K562 (cell line): Measurements from ENCODE around the gene GARRE1. TPM values are rescaled to one million over a fixed set of nuclear protein-coding genes. Genes with fewer than 3 reads are reported as not detected.

Experiments
- BACH1 ChIP-seq: fragments of 200-800 bp; sonication (Bioruptor generic); IDR thresholded peaks from 2 replicates; pipeline ENCODE4 v1.6.1; 2016; ENCODE audit warnings: missing genetic modification characterization, missing compliant biosample characterization
- E2F6 ChIP-seq, 2 experiments: IDR thresholded peaks; 2 replicates each; pipeline ENCODE4 v1.6.1; 2011; ENCODE audit warnings: borderline replicate concordance in 1 of 2, control low read depth in 1 of 2, low read depth in 1 of 2, low read length in 1 of 2, mild to moderate bottlenecking in 1 of 2, mixed read lengths in 1 of 2, moderate library complexity in 1 of 2; ENCODE audit not compliant: insufficient read depth in 1 of 2, insufficient read length in 1 of 2, poor library complexity in 1 of 2, severe bottlenecking in 1 of 2; ENCODE audit errors: extremely low read depth in 1 of 2
- FUS ChIP-seq: fragments of 200-400 bp; formaldehyde crosslinking; optimal IDR thresholded peaks from 2 replicates; pipeline ENCODE3; 2017; ENCODE audit warnings: low read depth, low read length
- MBD2 ChIP-seq: sonication (generic); IDR thresholded peaks from 2 replicates; pipeline ENCODE4 v1.6.1; 2016; ENCODE audit warnings: low read depth, borderline replicate concordance
- MECOM ChIP-seq: fragments of 250-450 bp; sonication (Bioruptor Pico); IDR thresholded peaks from 2 replicates; pipeline ENCODE4 v1.8.0; 2022; ENCODE audit warnings: inconsistent platforms
- MEIS2 ChIP-seq: fragments of 450-650 bp; IDR thresholded peaks from 2 replicates; pipeline ENCODE4 v1.6.1; 2014; ENCODE audit warnings: mild to moderate bottlenecking; ENCODE audit not compliant: partially characterized antibody
- MNT ChIP-seq, 2 experiments: fragments of 450-650 bp; conservative IDR thresholded peaks; 2 replicates each; pipeline ENCODE4 v1.6.1; 2017; ENCODE audit warnings: mild to moderate bottlenecking in 2 of 2, moderate library complexity in 2 of 2
- NFIC ChIP-seq: fragments of 450-650 bp; IDR thresholded peaks from 2 replicates; pipeline ENCODE4 v1.6.1; 2017; ENCODE audit warnings: mild to moderate bottlenecking, inconsistent platforms
- NONO ChIP-seq, 2 experiments: fragments of 200-400 bp in 1 of 2; fragments of 450-650 bp in 1 of 2; formaldehyde crosslinking in 1 of 2; IDR thresholded peaks; 2 replicates each; pipeline ENCODE4 v1.6.1; 2017; ENCODE audit warnings: low read depth in 2 of 2, mild to moderate bottlenecking in 2 of 2, moderate library complexity in 2 of 2, low read length in 1 of 2
- PHF8 ChIP-seq: fragments of 200-600 bp; sonication (generic); IDR thresholded peaks from 2 replicates; pipeline ENCODE4 v1.6.1; 2012; ENCODE audit warnings: mixed run types, mild to moderate bottlenecking, inconsistent platforms, low read length, moderate library complexity, borderline replicate concordance
- RB1 ChIP-seq: fragments of 450-650 bp; IDR thresholded peaks from 2 replicates; pipeline ENCODE4 v1.6.1; 2017; ENCODE audit warnings: low read depth, mild to moderate bottlenecking
- SMARCE1 ChIP-seq: fragments of 450-650 bp; IDR thresholded peaks from 2 replicates; pipeline ENCODE4 v1.7.1; 2016; ENCODE audit warnings: mild to moderate bottlenecking
- TARDBP ChIP-seq: fragments of 450-650 bp; IDR thresholded peaks from 2 replicates; pipeline ENCODE4 v1.6.1; 2016
- TCF7L2 ChIP-seq: fragments of 150-350 bp; IDR thresholded peaks from 2 replicates; pipeline ENCODE4 v1.6.1; 2016; ENCODE audit warnings: low read depth, mild to moderate bottlenecking, low read length, moderate library complexity
- TFAP4 ChIP-seq: sonication (generic); formaldehyde crosslinking; IDR thresholded peaks from 2 replicates; pipeline ENCODE4 v1.8.0; 2022; ENCODE audit warnings: missing genetic modification reagents, mild to moderate bottlenecking, moderate library complexity, borderline replicate concordance
- VEZF1 ChIP-seq: fragments of 200-800 bp; sonication (Bioruptor generic); IDR thresholded peaks from 2 replicates; pipeline ENCODE4 v1.6.1; 2017; ENCODE audit warnings: missing genetic modification characterization, missing compliant biosample characterization
- ZBTB7A ChIP-seq: IDR thresholded peaks from 2 replicates; pipeline ENCODE4 v1.6.1; 2011; ENCODE audit warnings: low read depth, mild to moderate bottlenecking, low read length, moderate library complexity, borderline replicate concordance; ENCODE audit not compliant: control insufficient read depth
- ZBTB9 ChIP-seq: fragments of 450-650 bp; formaldehyde crosslinking; IDR thresholded peaks from 2 replicates; pipeline ENCODE4 v1.4.0; 2020; ENCODE audit warnings: mild to moderate bottlenecking, moderate library complexity
- ZNF197 ChIP-seq: fragments of 200-800 bp; sonication (Bioruptor generic); IDR thresholded peaks from 2 replicates; pipeline ENCODE4 v1.6.1; 2016; ENCODE audit warnings: low read depth, missing genetic modification characterization, missing compliant biosample characterization
- ZNF668 ChIP-seq: fragments of 250-450 bp; sonication (Bioruptor Pico); IDR thresholded peaks from 2 replicates; pipeline ENCODE4 v1.8.0; 2022; ENCODE audit warnings: mild to moderate bottlenecking, inconsistent platforms
- polyA plus RNA-seq, 8 experiments: library from polyadenylated mRNA; depleted of rRNA in 4 of 8; stranded (reverse) in 5 of 8; unstranded in 3 of 8; fragments of >200 nt; fragmentation: Nextera tagmentation in 2 of 8; fragmentation: Illumina TruSeq in 1 of 8; extraction: Ambion mirVana in 2 of 8; extraction: Trizol in 1 of 8; gene quantifications; 2 replicates each; pipeline versions ENCODE4 v1.2.1 to v1.2.3, GENCODE V29; 2011 to 2014; ENCODE audit warnings: inconsistent platforms in 1 of 8, missing spikeins in 1 of 8
- total RNA-seq, 7 experiments: library from RNA; depleted of rRNA in 6 of 7; stranded (reverse); fragments of >200 nt in 6 of 7; fragmentation: Illumina TruSeq in 2 of 7; extraction: Trizol in 2 of 7; gene quantifications; 2 replicates each; pipeline versions ENCODE4 v1.2.1 to v1.2.3, GENCODE V29; 2011 to 2021; ENCODE audit warnings: low replicate concordance in 1 of 7

GARRE1 gene
- total and polyA plus RNA-seq, 9 of the 15 experiments (the other 6 are each of a cell fraction or from before 2014, with no cell fraction given): 1.6 to 12.8 (median 7.5) TPM

GRCh38 chr19:34254046-34254697 is at the start of gene GARRE1 (continued):
- TF ChIP-seq MNT (conservative IDR thresholded peaks at IDR 0.05): peak; percentile 50 to 54; a peak in 3 of 4 replicates
- TF ChIP-seq ZNF197 (CRISPR knock-in tag): 0 out of 2 replicates have a peak, but pooled peaks have one; percentile 56
- TF ChIP-seq VEZF1: peak; percentile 92
- TF ChIP-seq MBD2: peak; percentile 73
- TF ChIP-seq E2F6 (IDR thresholded peaks at IDR 0.05; ENCODE audit: borderline replicate concordance in 1 of 2, extremely low read depth in 1 of 2, insufficient read depth in 1 of 2, insufficient read length in 1 of 2, low read depth in 1 of 2, low read length in 1 of 2, poor library complexity in 1 of 2, severe bottlenecking in 1 of 2): no peak
- TF ChIP-seq NFIC: no peak
- TF ChIP-seq RB1: peak; percentile 42; the same call in 1 of the 2 replicates
- peak in 1 of 2 experiments; percentile 49; a peak in 1 of 4 replicates for TF ChIP-seq NONO (IDR thresholded peaks at IDR 0.05; ENCODE audit: low read depth in 2 of 2, low read length in 1 of 2)
- peak; percentile 78 for TF ChIP-seq PHF8
- TF ChIP-seq ZBTB9: peak; percentile 16; the same call in 1 of the 2 replicates
- 0 out of 2 replicates have a peak, but pooled peaks have one; percentile 24 for TF ChIP-seq TARDBP
- TF ChIP-seq ZBTB7A: peak; percentile 84
- TF ChIP-seq BACH1 (tag): no peak
- peak; percentile 35 for TF ChIP-seq MEIS2
- TF ChIP-seq TFAP4 (CRISPR knock-in tag): peak; percentile 54; the same call in 1 of the 2 replicates
- no peak for TF ChIP-seq ZNF668
- no peak for TF ChIP-seq TCF7L2
- TF ChIP-seq SMARCE1: peak; percentile 37; the same call in 1 of the 2 replicates
- TF ChIP-seq FUS: no peak
- no peak for TF ChIP-seq MECOM (CRISPR knock-in tag)
